HUDEP-2 (cell line): Measurements from ENCODE around the gene FRMD3.
"Not testable (repeated sequence)": the region's sequence is repeated elsewhere in the genome, so short reads cannot be mapped to it uniquely, and the experiment has no call there.

ENCODE experiments used
- DNase-seq, 76 experiments: peaks; one replicate each; lab custom pipeline; 2025; ENCODE audit not compliant: unreplicated experiment in 76 of 76; lab: John Stamatoyannopoulos, UW

FRMD3 gene

DNA sequence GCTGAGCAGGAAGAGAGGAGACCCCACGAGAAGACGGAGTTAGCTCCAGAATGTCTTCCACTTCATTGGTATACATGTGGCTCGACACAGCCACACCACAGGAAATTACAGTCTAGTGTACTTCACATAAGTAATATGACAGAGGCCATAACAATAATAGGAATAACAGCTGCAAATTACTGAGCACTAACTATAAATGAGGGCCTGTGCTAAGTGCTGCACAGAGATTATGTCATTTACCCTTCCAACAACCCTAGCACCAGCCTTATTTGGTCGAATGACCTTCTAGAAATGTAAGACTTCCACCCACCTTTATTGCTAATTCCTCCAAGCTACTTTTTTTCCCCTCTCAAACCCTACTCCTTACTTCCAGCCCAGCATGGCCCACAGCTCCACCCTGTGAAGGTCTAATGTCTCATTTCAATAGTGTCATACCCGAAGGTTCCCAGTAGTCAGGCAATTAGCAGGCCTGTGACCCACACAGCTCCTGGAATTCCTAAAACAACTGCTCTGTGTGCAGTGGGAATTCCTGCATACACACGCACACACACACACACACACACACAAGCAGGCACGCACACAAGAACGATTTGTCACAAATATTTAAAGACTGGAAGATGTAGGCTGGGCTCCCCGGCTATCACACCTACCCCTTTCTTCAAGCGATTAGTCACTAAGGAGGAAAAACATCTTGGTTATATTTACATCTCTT, 134.5 kb downstream of the FRMD3 start:
- DNase-seq, result no peak

DNA sequence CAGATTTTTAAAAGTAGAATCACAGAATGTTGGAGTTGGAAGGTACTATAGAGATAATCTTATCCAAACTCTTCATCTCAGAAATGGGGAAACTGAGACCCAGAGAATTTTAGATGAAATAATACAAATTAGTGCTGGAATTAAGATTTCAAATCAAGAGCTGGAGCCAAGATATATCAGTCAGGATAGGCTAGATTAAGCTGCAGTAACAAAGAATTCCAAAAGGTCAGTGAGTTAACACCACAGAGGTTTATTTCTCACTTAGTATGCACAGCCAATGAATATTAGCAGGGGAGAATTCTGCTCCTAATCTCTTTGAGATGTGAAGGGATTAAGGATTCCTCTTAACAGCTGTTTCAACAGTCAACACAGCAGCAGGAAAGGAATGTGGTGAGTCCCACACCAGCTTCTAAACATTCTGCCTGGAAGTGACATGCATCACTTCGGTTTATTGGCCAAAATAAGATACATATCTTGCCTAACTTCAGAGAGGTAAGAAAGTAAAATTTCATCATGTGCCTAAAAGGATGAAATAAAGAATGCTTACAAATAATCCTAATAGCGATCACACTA, 136.8 kb downstream of the FRMD3 start:
- no peak for DNase-seq

DNA sequence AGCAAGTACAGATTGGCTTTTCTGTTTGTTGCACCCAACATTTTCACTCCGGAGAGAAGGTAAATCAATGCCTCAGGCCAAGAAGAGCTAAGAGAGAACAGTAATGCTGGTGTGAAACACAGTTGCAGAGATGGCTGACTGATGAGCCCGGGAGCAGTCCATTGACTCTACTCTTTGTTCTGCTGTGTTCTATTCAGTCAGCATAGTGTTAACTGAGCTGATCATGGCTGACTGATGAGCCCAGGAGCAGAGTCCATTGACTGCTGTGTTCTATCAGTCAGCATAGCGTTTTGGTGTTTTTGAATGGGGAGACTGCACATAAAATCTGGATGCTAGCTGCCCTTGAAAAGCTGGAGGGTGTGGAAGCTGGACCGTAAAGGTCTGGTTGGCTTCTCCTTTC, 141.4 kb downstream of the FRMD3 start:
- no peak for DNase-seq

DNA sequence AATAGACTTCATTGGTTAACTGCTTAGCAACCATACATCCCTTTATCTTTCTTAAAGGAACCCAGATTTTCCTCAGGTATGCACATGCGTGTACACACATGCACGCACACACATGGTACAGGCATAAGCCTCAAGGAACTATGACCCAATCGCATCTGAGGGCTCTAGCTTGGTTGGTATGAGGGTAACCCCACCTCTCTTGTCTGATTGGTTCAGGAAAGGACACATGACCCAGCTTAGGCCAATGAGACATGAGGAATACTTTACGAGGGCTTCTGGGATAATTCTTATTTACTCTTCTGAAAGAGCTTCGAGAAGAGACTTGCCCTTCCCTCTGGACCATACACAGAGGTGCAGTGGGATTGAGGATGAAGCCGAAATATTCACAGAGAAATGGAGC, 141.9 kb downstream of the FRMD3 start:
- DNase-seq, result no peak

DNA sequence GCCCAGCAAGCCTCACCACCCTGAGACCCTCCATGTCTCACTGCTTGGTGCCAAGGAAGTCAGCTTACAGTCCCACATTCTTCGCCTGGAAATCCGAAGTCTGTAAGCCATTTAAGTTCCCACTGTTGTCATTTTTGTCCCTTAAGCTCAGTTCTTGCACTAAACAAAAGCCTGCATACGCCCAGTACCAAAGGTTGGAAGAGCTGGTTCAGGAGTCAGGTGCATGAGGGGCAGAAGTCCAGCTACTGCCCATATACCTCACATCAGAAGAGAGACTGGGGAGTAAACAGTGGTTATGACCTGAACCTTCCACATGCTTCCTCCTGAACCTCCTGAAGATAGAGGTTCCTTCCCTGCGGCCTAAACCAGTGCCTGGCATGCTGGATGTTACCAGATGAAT, 146.0 kb downstream of the FRMD3 start:
- DNase-seq, result no peak

DNA sequence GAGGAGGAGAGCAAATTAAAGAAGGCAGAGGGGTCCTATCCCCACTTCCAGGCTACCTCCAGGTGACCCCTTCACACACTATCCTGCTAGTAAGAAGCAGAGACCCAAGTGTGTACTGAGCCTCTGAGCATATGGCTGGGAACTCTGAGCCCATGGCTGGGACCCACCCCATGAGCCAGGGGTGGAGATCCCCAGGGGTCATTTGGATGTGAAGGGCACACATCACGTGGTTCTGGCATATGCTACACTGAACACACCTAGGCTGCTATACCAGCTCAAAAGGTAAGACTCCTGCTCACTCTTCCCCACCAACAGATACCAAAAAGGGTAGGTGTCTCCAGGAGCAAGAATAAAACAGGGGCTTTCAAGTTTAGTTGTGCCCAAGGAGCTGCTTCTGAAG, 149.9 kb downstream of the FRMD3 start:
- no peak for DNase-seq

DNA sequence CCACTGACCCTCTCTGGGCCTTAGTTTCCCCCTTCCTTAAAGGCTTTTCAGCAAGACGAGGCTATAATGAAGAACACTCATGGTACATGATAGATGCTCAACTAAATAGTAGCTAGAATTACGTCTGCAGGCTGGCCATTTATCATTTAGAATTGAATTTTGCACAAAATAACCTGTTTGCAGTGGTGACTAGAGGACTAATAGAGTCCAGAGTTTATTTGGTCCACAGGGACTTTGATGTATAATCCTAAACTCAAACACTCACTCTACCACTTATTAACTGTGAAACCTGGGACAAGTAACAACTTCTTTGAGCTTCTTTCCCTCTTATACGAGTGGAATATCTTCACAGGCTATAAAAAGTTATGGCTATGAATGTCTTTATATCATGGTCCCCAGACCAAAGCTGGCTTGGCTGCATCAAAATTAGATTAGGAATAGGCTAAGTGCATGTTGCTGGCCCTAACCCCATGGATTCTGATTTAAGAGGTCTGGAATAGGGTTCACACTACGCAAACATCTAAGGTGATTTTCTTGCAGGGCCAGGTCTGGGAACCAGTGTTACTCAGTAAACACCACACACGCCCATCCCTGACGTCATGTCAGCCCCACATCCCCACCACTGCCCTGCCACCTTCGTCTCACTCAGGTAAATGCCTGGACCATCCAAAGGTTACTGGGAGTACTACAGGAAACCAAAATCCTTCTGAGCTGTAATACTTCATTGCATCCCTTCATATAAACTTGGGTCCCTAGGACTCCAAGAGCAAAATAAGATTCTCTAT, 150.6 kb downstream of the FRMD3 start:
- no peak for DNase-seq

DNA sequence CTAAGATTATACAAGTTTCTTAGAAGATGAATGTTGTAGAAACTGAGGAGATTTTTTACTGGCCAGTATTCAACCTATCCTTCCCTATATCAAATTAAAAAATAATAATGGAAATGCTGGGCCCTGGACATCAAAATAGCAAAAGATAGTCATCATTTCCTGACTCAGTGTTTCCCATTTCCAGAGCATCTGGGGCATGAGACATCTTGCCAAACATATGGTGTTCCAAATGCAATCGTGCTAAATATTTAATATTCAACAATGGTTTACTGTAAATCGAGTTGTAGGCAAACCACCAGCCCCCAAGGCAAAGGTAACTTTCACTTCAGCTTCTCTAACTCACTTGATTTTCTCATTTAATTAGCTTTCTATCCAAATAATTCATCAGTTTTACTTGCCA, 152.9 kb downstream of the FRMD3 start:
- no peak for DNase-seq

DNA sequence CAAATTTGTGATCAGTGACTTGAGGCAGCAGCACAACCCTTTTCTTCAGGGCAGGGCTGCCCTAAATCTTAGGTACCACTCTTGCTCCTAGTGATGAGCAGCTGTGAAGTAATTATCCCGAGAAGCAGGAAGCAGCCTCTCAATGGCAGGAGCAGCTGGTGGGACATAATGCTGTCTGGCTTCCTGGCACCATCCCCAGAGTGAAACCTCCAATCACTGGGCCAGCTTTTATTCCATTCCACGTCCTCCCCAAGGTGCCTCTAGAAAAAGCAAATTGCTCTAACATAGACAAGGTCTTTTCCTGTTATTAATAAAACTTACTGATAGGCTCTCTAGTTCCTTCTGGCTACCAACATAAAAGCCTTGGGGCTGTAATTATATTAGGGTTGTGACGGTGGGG, 154.0 kb downstream of the FRMD3 start:
- DNase-seq, result no peak

DNA sequence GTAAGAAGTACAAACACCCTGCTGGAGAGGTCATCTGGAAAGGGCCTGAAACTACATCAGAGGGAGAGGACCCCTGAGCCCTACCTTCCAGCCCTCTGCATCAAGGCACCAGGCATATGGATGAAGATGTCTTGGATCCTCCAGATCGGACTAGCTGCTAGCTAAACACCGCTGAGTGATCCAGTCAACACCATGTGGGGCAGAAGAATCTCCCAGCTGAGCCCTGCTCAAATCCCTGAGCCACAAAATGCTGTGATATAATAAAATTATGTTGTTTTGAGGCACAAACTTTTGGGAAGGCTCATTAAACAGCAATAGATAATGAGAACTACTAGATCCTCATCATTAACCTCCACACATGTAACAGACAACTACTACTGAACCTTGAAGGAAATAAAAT, 155.2 kb downstream of the FRMD3 start:
- no peak for DNase-seq

DNA sequence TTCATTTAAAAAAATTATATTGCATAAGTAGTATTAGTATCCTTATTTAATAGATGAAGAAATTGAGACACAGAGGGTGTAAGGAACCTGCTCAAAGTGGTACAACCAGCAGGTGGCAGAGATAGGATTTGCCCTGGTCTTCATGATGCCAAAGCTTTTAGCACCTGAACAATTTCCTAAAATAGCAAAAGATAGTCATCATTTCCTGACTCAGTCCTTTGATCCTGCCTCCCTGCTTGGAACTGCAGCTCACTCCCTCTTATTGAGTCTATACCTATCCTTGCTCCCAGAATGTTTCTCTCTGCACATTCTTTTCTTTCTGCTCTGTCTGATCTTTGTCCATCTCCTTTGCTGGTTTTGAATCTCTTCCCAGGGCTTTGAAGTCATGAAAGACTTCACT, 155.8 kb downstream of the FRMD3 start:
- no peak for DNase-seq

DNA sequence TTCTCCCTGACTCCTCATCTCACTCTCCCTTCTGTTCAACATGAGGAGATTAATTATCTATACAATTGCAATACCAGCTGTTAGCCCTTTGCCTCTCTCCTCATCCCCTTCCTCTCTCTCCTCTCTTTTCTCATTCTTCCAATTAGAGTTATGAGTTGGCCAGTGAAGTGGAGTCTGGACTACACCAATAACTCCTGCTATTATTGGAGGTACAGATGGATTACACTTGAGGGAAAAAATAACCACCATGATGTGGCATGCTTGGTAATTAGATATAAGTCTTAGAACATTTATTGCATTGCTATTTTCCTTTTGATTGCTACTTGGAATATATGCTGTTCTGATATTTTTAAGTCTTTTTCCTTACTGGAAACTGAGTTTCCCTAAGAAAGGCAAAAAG, 159.2 kb downstream of the FRMD3 start:
- DNase-seq, result no peak

DNA sequence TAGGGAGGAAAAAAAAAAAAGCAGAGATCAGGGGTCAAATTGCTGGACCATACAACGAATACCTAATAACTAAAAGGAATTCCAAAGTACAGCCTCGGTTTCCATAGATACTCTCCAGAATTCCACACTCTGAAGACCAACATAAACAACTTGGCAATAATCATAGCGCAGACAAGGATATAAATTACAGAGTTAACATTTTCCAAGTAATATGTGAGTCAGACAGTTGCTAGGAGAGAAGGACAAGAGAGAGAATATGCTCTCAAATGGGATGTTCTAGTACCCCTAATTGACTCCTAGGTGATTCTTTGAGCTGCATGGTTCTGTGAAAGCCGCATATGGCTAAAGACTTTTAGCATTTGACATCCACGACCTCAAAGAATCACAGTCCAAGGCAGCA, 165.2 kb downstream of the FRMD3 start:
- no peak for DNase-seq

DNA sequence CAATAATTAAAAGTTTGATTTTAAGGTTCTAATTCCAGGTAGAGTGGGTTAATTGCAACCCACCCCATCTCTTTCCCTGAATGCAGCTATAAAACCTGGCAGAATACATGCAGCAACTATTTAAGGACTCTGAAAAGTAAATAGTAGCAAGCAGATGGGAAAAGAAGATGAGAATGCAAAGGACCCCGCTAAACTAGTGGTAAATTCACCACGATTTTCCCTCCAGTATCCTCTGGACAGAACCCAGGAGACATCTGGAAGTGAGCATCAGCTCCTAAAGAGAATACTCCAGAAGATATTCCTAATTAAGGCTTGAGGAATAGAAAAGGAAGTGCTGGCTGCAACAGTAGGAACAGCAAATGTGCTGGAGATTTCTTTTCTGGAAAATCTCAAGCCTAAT, 170.9 kb downstream of the FRMD3 start:
- no peak for DNase-seq

DNA sequence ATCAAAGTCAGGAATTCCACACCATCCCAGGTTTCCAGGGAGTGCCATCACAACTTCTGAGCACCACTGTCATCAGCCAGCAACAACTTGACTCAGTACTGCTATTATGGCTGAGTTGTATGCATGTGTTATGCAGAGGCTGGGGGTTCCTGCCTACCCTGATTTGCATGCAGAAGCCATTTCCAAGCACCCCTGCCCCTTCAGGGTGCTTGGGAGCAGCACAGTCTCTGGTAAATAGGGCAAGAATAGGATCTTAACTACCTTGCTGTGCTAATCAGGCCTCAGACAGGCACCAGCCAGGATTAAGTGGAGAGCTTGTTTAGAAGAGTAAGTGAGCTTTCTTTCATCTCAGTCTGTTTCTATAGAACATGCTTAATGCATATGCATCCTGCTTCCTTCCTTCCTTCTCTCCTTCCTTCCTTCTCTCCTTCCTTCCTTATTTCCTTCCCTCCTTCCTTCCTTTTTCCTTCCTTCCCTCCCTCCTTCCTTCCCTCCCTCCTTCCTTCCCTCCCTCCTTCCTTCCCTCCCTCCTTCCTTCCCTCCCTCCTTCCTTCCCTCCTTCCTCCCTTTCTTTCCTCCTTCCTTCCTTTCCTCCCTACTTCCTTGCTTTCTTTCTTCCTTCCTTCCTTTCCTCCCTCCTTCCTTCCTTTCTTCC, 175.7 kb downstream of the FRMD3 start:
- DNase-seq, result no peak

DNA sequence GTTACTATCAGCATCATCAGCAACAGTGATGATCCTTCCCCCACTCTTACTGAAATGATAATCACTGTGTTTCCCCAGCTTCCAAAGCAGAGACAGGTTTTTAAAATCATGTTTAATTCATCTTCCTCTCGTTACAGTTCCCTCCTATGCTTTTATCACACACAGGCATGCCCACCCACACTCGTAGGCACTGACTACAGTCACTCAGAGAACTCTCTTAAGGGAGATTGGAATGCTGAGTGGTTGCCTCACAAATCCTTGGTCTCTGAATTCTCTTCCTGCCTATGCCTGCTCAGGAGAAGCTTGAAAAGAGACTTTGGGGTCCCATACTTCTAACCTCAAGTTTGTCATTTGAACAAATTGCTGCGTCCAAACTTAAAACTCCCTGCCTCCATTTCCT, 179.2 kb downstream of the FRMD3 start:
- DNase-seq, result no peak

DNA sequence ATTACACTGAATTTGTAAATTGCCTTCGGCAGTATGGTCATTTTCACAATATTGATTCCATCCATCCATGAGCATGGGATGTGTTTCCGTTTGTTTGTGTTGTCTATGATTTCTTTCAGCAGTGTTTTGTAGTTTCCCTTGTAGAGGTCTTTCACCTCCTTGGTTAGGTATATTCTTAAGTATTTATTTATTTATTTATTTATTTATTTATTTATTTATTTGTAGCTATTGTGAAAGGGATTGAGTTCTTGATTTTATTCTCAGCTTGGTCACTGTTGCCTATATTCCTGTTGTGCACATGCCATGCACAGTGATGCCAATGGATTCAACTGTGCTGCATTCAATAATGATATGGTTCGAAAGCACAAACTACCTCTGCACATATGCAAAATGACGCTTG, 179.7 kb downstream of the FRMD3 start:
- DNase-seq, result not testable (repeated sequence)

DNA sequence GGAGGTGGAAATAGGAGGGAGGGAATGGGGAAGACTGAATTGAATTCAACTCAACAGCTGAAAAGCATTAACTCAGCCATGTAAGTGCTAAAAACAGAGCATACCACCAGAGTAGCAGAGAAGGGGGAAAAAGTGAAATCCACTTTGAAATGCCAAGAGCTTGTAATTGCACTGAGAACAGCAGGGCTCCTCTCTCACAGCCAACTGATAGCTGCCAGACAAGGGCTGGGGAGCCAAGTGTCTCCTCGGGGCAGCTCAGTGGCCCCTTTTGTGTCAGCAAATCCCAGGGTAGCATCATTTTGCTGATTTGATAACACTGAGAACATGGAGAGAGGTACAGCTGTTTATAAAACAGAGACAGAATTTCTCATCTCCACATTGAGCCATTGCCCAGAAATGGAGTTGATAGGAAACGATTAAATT, 182.5 kb downstream of the FRMD3 start:
- no peak for DNase-seq

DNA sequence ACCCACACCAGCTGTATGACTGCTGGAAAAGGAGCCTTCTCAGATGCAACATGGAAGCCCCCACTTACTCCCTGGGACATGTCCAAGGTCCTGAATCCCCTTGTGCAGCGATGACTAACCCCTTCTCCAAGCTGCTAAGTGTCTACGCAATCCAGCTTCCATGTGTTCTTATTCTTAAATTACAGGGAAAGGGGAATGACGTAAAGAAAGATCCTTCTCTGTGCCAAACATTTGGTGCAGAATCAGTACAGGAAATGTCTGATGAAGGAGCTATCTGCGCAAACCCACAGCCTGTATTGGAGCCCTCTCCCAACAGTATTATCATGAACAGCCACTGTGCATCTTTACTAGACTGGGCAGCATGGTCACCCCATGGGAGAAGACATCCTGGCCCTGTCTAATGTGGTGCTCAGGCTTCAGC, 183.2 kb downstream of the FRMD3 start:
- DNase-seq, result no peak

DNA sequence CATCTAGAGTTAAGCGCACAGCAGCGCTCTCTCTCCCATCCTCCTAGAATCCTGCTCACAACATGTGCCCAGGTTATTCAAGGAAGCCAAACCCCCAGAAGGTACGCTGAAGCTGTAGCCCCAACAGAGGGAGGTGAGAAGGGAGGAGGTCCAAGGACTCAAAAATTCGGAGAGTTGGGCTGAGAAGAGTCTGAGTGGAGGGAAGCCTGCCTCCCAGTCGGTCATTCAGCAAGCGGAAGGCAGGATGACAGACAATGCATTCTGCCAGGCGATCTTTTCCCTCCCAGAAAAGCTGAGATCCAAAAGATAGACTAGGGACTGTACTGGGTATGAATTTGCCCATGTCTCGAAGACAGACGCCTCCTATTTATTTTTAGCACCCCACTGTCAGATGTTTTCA, 189.2 kb downstream of the FRMD3 start:
- DNase-seq, result no peak

DNA sequence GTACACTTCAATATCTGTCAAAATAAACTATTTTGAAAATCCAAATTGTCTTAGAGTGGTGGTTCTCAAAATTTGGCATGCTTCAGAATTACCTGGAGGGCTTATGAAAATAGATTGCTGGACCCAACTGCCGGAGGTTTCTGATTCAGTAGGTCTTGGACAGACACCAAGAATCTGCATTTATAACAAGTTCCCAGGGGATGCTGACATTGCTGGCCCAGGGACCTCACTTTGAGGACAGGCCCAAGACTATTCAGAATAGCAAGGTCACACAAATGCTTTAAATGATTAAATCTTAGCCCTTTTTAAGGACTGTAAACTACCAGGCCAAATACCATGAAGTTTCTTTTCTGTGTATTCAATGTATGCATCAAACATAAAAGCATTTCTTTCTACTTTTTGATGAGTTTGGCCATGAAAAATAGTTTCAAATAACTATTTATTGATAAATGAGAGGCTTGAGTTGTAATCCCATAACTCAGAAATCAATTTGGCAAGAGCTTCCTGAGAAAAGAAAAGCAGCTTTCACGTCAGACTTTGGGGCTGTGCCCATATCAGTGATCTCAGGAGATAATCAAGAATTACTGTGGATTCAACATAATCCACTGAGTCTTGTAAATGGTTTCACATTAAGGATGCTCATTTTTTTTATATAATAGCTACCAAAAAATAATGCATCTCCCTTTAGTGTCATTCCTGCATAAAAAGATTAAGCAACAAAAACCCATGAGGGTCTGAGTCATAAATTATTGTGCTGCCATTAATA, 191.4 kb downstream of the FRMD3 start:
- no peak for DNase-seq
